ENCODE results near the gene TNFSF15.

Gene TNFSF15

GRCh38 chr9:114787781-114788498 lies 17.9 kb downstream of the TNFSF15 start:
- no peak for DNase-seq

- no peak for DNase-seq
These were observed 18.6 kb downstream of the TNFSF15 start for GRCh38 chr9:114787214-114787613.

- no peak for DNase-seq
These were observed 19.8 kb downstream of the TNFSF15 start for GRCh38 chr9:114785866-114786650.

- DNase-seq, result no peak
These were observed 21.0 kb downstream of the TNFSF15 start for GRCh38 chr9:114784721-114785279.

- DNase-seq, result no peak
These were observed 23.3 kb downstream of the TNFSF15 start for GRCh38 chr9:114782586-114782985.

- DNase-seq, result peak; percentile 47
These were observed 26.4 kb downstream of the TNFSF15 start for GRCh38 chr9:114779352-114779845.

GRCh38 chr9:114777821-114778609 lies 27.8 kb downstream of the TNFSF15 start:
- peak; percentile 46 for DNase-seq

- DNase-seq, result no peak
These were observed 29.0 kb downstream of the TNFSF15 start for GRCh38 chr9:114776683-114777399.

GRCh38 chr9:114775981-114776380 lies 29.9 kb downstream of the TNFSF15 start:
- no peak for DNase-seq

GRCh38 chr9:114775121-114775520 lies 30.7 kb downstream of the TNFSF15 start:
- no peak for DNase-seq

- no peak for DNase-seq
These were observed 31.3 kb downstream of the TNFSF15 start for GRCh38 chr9:114774524-114774923.

GRCh38 chr9:114771889-114772288 lies 34.0 kb downstream of the TNFSF15 start:
- peak; percentile 39 for DNase-seq

GRCh38 chr9:114770991-114771390 lies 34.8 kb downstream of the TNFSF15 start:
- no peak for DNase-seq

GRCh38 chr9:114769624-114770023 lies 36.2 kb downstream of the TNFSF15 start:
- no peak for DNase-seq

- DNase-seq, result no peak
These were observed 42.6 kb downstream of the TNFSF15 start for GRCh38 chr9:114763220-114763619.

GRCh38 chr9:114761523-114761922 lies 44.3 kb downstream of the TNFSF15 start:
- DNase-seq, result no peak

- no peak for DNase-seq
These were observed 46.1 kb downstream of the TNFSF15 start for GRCh38 chr9:114759512-114760341.

- DNase-seq, result no peak
These were observed 47.9 kb downstream of the TNFSF15 start for GRCh38 chr9:114757984-114758383.

GRCh38 chr9:114757395-114757794 lies 48.4 kb downstream of the TNFSF15 start:
- DNase-seq, result no peak

GRCh38 chr9:114756920-114757319 lies 48.9 kb downstream of the TNFSF15 start:
- DNase-seq, result no peak

GRCh38 chr9:114754581-114754980 lies 51.3 kb downstream of the TNFSF15 start:
- DNase-seq, result no peak
